Measurements from ENCODE around the gene LIN54. TPM values are rescaled to one million over a fixed set of nuclear protein-coding genes. Genes with fewer than 3 reads are reported as not detected.

Gene LIN54
- total and polyA plus RNA-seq, 2 of the 13 experiments (the other 11 are each of a cell fraction or from before 2014, with no cell fraction given): 25.2 to 32.9 TPM

DNA sequence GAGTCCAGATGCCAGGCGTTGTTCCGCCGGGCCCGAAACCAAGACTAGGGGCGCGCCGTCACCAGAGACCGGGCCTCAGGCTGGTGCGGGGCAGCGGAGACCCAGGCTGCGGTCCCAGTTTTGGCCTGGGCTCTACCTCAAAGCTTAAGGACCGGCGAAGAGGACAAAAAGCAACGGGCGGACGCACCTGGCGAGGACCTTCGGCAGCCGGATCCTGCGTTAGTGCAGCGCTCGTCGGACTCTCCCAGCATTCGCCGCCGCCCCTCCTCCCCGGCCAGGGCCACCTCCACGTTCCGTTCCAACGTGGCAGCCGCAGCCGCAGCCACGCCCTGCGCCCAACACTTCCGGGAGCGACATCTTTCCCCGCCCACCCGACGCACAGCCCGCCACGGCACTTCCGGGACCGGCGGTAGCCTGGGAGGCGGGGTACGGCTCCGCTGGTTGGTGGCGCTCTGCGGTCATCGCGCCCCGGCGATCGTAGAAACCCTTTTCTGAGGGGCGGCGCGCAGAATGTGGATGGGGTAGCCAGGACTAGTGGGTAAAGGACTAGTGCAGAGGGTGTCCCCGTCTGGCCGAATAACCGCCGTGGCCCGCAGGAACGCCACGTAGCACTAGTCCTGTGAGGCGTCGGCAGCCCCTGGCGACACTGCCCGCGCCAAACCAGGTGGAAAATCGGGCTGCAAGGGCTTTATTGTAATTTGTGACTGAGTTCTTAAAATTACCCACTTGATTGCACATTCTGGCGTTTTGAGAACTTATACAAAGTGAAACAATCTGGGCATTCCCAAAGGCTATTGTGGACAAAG, 119.5 kb downstream of the LIN54 start, which contains the start of gene SEC31A (continued):
- TF ChIP-seq, protein P1, sequence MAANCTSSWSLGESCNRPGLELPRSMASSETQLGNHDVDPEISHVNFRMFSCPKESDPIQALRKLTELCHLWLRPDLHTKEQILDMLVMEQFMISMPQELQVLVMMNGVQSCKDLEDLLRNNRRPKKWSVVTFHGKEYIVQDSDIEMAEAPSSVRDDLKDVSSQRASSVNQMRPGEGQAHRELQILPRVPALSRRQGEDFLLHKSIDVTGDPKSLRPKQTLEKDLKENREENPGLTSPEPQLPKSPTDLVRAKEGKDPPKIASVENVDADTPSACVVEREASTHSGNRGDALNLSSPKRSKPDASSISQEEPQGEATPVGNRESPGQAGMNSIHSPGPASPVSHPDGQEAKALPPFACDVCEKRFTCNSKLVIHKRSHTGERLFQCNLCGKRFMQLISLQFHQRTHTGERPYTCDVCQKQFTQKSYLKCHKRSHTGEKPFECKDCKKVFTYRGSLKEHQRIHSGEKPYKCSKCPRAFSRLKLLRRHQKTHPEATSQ (CRISPR knock-in tag; IDR thresholded peaks at IDR 0.05; ENCODE audit: borderline replicate concordance): peak; percentile 95
- TF ChIP-seq ZNF224 (CRISPR knock-in tag; IDR thresholded peaks at IDR 0.05) (peak; percentile 80), MTA1 (CRISPR knock-in tag; IDR thresholded peaks at IDR 0.05; ENCODE audit: borderline replicate concordance) (peak; percentile 87), NR2C2 (CRISPR knock-in tag; IDR thresholded peaks at IDR 0.05; ENCODE audit: borderline replicate concordance) (peak; percentile 78; the same call in 1 of the 2 replicates), ZNF12 (CRISPR knock-in tag; IDR thresholded peaks at IDR 0.05) (peak; percentile 51; the same call in 1 of the 2 replicates), ZNF343 (CRISPR knock-in tag; IDR thresholded peaks at IDR 0.05) (0 out of 2 replicates have a peak, but pooled peaks have one; percentile 45), CC2D1A (CRISPR knock-in tag; IDR thresholded peaks at IDR 0.05) (0 out of 2 replicates have a peak, but pooled peaks have one; percentile 12), REXO4 (CRISPR knock-in tag; IDR thresholded peaks at IDR 0.05; ENCODE audit: borderline replicate concordance) (no peak), MXD4 (CRISPR knock-in tag; IDR thresholded peaks at IDR 0.05) (peak; percentile 94), ZNF124 (CRISPR knock-in tag; IDR thresholded peaks at IDR 0.05) (0 out of 2 replicates have a peak, but pooled peaks have one; percentile 34), MTF1 (CRISPR knock-in tag; IDR thresholded peaks at IDR 0.05) (no peak)
- TF ChIP-seq, protein P2, sequence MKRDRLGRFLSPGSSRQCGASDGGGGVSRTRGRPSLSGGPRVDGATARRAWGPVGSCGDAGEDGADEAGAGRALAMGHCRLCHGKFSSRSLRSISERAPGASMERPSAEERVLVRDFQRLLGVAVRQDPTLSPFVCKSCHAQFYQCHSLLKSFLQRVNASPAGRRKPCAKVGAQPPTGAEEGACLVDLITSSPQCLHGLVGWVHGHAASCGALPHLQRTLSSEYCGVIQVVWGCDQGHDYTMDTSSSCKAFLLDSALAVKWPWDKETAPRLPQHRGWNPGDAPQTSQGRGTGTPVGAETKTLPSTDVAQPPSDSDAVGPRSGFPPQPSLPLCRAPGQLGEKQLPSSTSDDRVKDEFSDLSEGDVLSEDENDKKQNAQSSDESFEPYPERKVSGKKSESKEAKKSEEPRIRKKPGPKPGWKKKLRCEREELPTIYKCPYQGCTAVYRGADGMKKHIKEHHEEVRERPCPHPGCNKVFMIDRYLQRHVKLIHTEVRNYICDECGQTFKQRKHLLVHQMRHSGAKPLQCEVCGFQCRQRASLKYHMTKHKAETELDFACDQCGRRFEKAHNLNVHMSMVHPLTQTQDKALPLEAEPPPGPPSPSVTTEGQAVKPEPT (CRISPR knock-in tag; IDR thresholded peaks at IDR 0.05; ENCODE audit: low read depth): peak; percentile 82; the same call in 1 of the 2 replicates
- TF ChIP-seq, protein P3, sequence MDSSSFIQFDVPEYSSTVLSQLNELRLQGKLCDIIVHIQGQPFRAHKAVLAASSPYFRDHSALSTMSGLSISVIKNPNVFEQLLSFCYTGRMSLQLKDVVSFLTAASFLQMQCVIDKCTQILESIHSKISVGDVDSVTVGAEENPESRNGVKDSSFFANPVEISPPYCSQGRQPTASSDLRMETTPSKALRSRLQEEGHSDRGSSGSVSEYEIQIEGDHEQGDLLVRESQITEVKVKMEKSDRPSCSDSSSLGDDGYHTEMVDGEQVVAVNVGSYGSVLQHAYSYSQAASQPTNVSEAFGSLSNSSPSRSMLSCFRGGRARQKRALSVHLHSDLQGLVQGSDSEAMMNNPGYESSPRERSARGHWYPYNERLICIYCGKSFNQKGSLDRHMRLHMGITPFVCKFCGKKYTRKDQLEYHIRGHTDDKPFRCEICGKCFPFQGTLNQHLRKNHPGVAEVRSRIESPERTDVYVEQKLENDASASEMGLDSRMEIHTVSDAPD (CRISPR knock-in tag; IDR thresholded peaks at IDR 0.05): peak; percentile 88
- TF ChIP-seq, protein P4, sequence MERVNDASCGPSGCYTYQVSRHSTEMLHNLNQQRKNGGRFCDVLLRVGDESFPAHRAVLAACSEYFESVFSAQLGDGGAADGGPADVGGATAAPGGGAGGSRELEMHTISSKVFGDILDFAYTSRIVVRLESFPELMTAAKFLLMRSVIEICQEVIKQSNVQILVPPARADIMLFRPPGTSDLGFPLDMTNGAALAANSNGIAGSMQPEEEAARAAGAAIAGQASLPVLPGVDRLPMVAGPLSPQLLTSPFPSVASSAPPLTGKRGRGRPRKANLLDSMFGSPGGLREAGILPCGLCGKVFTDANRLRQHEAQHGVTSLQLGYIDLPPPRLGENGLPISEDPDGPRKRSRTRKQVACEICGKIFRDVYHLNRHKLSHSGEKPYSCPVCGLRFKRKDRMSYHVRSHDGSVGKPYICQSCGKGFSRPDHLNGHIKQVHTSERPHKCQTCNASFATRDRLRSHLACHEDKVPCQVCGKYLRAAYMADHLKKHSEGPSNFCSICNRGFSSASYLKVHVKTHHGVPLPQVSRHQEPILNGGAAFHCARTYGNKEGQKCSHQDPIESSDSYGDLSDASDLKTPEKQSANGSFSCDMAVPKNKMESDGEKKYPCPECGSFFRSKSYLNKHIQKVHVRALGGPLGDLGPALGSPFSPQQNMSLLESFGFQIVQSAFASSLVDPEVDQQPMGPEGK (CRISPR knock-in tag; IDR thresholded peaks at IDR 0.05): peak; percentile 75
- TF ChIP-seq, protein P5, sequence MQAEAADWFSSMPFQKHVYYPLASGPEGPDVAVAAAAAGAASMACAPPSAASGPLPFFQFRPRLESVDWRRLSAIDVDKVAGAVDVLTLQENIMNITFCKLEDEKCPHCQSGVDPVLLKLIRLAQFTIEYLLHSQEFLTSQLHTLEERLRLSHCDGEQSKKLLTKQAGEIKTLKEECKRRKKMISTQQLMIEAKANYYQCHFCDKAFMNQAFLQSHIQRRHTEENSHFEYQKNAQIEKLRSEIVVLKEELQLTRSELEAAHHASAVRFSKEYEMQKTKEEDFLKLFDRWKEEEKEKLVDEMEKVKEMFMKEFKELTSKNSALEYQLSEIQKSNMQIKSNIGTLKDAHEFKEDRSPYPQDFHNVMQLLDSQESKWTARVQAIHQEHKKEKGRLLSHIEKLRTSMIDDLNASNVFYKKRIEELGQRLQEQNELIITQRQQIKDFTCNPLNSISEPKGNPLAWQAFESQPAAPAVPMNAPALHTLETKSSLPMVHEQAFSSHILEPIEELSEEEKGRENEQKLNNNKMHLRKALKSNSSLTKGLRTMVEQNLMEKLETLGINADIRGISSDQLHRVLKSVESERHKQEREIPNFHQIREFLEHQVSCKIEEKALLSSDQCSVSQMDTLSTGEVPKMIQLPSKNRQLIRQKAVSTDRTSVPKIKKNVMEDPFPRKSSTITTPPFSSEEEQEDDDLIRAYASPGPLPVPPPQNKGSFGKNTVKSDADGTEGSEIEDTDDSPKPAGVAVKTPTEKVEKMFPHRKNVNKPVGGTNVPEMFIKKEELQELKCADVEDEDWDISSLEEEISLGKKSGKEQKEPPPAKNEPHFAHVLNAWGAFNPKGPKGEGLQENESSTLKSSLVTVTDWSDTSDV (CRISPR knock-in tag; IDR thresholded peaks at IDR 0.05): peak; percentile 81
- TF ChIP-seq, protein P6, sequence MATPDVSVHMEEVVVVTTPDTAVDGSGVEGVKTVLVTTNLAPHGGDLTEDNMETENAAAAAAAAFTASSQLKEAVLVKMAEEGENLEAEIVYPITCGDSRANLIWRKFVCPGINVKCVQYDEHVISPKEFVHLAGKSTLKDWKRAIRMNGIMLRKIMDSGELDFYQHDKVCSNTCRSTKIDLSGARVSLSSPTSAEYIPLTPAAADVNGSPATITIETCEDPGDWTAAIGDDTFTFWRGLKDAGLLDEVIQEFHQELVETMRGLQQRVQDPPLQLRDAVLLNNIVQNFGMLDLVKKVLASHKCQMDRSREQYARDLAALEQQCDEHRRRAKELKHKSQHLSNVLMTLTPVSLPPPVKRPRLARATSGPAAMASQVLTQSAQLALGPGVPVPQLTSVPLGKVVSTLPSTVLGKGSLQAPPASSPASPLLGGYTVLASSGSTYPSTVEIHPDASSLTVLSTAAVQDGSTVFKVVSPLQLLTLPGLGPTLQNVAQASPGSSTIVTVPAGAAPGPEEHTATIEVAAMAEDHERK (CRISPR knock-in tag; IDR thresholded peaks at IDR 0.05; ENCODE audit: low read depth): peak; percentile 94
